ENCODE measurements around the gene ATXN2L. TPM values are rescaled to one million over a fixed set of nuclear protein-coding genes. Genes with fewer than 3 reads are reported as not detected.

The ATXN2L gene
- total and polyA plus RNA-seq, 10 of the 15 experiments (the other 5 are each of a cell fraction or from before 2014, with no cell fraction given), result 3.5 to 210 (median 61.1) TPM

DNA sequence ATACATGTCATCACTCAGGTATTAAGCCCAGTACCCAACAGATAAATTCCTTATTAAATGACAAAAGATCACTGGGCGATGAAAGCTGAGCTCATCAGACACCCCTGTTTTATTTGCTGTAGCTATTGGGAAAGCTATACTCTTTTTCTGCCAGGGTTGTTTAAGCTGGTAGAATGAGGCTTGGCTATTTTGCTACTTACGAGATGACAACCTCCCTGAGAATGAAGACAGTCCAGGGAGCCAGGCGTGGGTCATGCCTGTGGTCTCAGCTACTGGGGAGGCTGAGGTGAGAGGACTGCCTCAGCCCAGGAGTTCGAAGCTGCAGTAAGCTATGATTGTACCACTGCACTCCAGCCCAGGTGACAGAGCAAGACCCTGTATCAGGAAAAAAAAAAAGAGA is 36.5 kb downstream of the ATXN2L start:
- H3K36me3 ChIP-seq (ENCODE audit: control insufficient read depth in 2 of 2, insufficient read depth in 2 of 2, low read length in 1 of 2), result no peaks in the 10 kb centered on the region
- H3K79me2 ChIP-seq (ENCODE audit: control insufficient read depth, insufficient read depth, low read length), result peaks cover 25% of the 10 kb centered on the region
- H3K27ac ChIP-seq (ENCODE audit: control insufficient read depth, insufficient read depth), result no peak overlapping the region
- ChIA-PET CTCF (interaction anchor here (0.6 to 1.9 kb wide), 4 partner anchors 12 to 88 kb away, joined by 3 to 13 read pairs (median 6); partner anchors contain the start of gene TUFM), POLR2A (interaction anchor here (0.6 kb wide), 1 partner anchor 367 kb away, joined by 6 read pairs; the partner anchor contains the start of gene CLN3), RAD21 (ENCODE audit: unreplicated experiment) (no interaction called here), SMC1A (ENCODE audit: uncharacterized antibody, unreplicated experiment) (interaction anchor here (1.0 to 2.7 kb wide), 3 partner anchors 11 to 85 kb away, joined by 5 to 13 read pairs (median 8); no protein-coding TSS in a partner anchor)
- H3K4me2 ChIP-seq (ENCODE audit: control insufficient read depth, insufficient read depth), result no peak overlapping the region
- H4K20me1 ChIP-seq (ENCODE audit: control insufficient read depth, insufficient read depth), result no peaks in the 10 kb centered on the region
- intact Hi-C loops (cut with micrococcal nuclease; ENCODE audit: unreplicated experiment), result no loop called here
- H3K9ac ChIP-seq (ENCODE audit: control insufficient read depth, insufficient read depth, low read length), result no peak overlapping the region
- 95% methylated on average over 4 of the region's 4 CpGs for WGBS (ENCODE audit: insufficient coverage, insufficient replicate concordance, low lambda C conversion rate, missing lambda C conversion rate)
- no peaks in the 10 kb centered on the region for H3K27me3 ChIP-seq (replicated peaks in 1 of 2; ENCODE audit: control insufficient read depth in 2 of 2, insufficient read depth in 2 of 2, low read length in 1 of 2)
- H2AFZ ChIP-seq (ENCODE audit: control insufficient read depth, low read depth, low read length), result no peak overlapping the region
- H3K9me3 ChIP-seq (replicated peaks; ENCODE audit: control insufficient read depth, insufficient read depth, low read length), result no peaks in the 10 kb centered on the region
- H3K4me3 ChIP-seq, result no peak overlapping the region
- DNase-seq (ENCODE audit: low read depth, low spot score) (no peak), FAIRE-seq (no peak), ATAC-seq (no peak)
- no TSS peak for BruUV-seq (replicated peaks)
- TF ChIP-seq SREBF2 (IDR thresholded peaks at IDR 0.05; ENCODE audit: low read length) (no peak), NFXL1 (IDR thresholded peaks at IDR 0.05; ENCODE audit: borderline replicate concordance) (no peak), MXI1 (IDR thresholded peaks at IDR 0.05; ENCODE audit: low read depth, low read length) (no peak), RFX5 (IDR thresholded peaks at IDR 0.05; ENCODE audit: low read depth, low read length) (no peak), KAT2A (conservative IDR thresholded peaks at IDR 0.05; ENCODE audit: control insufficient read depth, low read depth, low read length) (no peak), CREB1 (IDR thresholded peaks at IDR 0.05; ENCODE audit: low read depth) (no peak), EED (IDR thresholded peaks at IDR 0.05; ENCODE audit: low read depth) (no peak), CHD4 (IDR thresholded peaks at IDR 0.05) (no peak), HDGF (IDR thresholded peaks at IDR 0.05) (no peak), SREBF1 (IDR thresholded peaks at IDR 0.05; ENCODE audit: low read length) (no peak), NFYB (IDR thresholded peaks at IDR 0.05; ENCODE audit: insufficient read depth, low read depth, low read length) (no peak), TAF1 (IDR thresholded peaks at IDR 0.05; ENCODE audit: borderline replicate concordance, low read depth, low read length) (no peak), NR2C1 (IDR thresholded peaks at IDR 0.05) (no peak), SMAD5 (IDR thresholded peaks at IDR 0.05; ENCODE audit: low read depth) (no peak), SMC3 (IDR thresholded peaks at IDR 0.05; ENCODE audit: borderline replicate concordance, low read length) (no peak), DPF2 (IDR thresholded peaks at IDR 0.05) (no peak), NRF1 (conservative IDR thresholded peaks at IDR 0.05; ENCODE audit: low read depth, low read length) (no peak), WRNIP1 (IDR thresholded peaks at IDR 0.05; ENCODE audit: borderline replicate concordance, low read depth, low read length) (no peak)
- TF ChIP-seq, protein P1, sequence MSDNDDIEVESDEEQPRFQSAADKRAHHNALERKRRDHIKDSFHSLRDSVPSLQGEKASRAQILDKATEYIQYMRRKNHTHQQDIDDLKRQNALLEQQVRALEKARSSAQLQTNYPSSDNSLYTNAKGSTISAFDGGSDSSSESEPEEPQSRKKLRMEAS (IDR thresholded peaks at IDR 0.05; ENCODE audit: low read depth, low read length), result no peak
- TF ChIP-seq, protein P2, sequence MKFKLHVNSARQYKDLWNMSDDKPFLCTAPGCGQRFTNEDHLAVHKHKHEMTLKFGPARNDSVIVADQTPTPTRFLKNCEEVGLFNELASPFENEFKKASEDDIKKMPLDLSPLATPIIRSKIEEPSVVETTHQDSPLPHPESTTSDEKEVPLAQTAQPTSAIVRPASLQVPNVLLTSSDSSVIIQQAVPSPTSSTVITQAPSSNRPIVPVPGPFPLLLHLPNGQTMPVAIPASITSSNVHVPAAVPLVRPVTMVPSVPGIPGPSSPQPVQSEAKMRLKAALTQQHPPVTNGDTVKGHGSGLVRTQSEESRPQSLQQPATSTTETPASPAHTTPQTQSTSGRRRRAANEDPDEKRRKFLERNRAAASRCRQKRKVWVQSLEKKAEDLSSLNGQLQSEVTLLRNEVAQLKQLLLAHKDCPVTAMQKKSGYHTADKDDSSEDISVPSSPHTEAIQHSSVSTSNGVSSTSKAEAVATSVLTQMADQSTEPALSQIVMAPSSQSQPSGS (IDR thresholded peaks at IDR 0.05; ENCODE audit: low read length), result no peak
- in situ Hi-C loops (cut with MboI), result no loop called here
- peaks cover 5% of the 10 kb centered on the region for H3K4me1 ChIP-seq (ENCODE audit: control insufficient read depth, insufficient read depth, low read length)

Data from GM12878 (cell line).